GM10266 (cell line): ENCODE data around the gene FAM168B.

Experiments
- DNase-seq: peaks from one replicate; pipeline ENCODE4 v3.0.0; 2012; ENCODE audit errors: extremely low spot score
- TF ChIP-seq, protein P1 (sequence below): IDR thresholded peaks from 2 replicates; pipeline ENCODE4 v1.5.1; 2012; ENCODE audit warnings: mild to moderate bottlenecking, low read depth; ENCODE audit not compliant: control insufficient read depth, insufficient read depth; ENCODE audit errors: missing control alignments

Gene FAM168B

DNA sequence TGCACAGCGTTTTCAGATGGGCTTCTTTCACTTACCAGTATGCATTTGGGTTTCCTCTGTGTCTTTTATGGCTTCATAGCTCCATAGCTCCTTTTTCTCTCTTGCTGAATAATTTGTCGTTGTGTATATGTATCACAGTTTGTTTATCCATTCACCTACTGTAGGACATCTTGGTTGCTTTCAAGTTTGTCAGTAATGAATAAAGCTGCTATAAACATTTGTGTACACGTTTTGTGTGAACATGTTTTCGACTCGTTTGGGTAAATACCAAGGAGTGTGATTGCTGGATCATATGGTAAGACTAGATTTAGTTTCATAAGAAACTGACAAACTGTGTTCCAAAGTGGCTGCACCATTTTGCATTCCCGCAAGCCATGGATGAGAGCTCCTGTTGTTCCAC, 94.7 kb downstream of the FAM168B start:
- no peak for DNase-seq
- TF ChIP-seq, protein P1, sequence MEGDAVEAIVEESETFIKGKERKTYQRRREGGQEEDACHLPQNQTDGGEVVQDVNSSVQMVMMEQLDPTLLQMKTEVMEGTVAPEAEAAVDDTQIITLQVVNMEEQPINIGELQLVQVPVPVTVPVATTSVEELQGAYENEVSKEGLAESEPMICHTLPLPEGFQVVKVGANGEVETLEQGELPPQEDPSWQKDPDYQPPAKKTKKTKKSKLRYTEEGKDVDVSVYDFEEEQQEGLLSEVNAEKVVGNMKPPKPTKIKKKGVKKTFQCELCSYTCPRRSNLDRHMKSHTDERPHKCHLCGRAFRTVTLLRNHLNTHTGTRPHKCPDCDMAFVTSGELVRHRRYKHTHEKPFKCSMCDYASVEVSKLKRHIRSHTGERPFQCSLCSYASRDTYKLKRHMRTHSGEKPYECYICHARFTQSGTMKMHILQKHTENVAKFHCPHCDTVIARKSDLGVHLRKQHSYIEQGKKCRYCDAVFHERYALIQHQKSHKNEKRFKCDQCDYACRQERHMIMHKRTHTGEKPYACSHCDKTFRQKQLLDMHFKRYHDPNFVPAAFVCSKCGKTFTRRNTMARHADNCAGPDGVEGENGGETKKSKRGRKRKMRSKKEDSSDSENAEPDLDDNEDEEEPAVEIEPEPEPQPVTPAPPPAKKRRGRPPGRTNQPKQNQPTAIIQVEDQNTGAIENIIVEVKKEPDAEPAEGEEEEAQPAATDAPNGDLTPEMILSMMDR = no peak
